Activated naive CD8-positive, alpha-beta T cell (primary cell): Measurements from ENCODE around the gene PPFIA2.
"Not testable (repeated sequence)": the region's sequence is repeated elsewhere in the genome, so short reads cannot be mapped to it uniquely, and the experiment has no call there.

Experiments used
- H3K27ac Mint-ChIP-seq: one replicate; pipeline ENCODE4 v1.8.0; 2021; ENCODE audit warnings: mixed read lengths
- H3K27me3 Mint-ChIP-seq: one replicate; pipeline ENCODE4 v1.8.0; 2021; ENCODE audit warnings: mixed read lengths
- H3K36me3 Mint-ChIP-seq: one replicate; pipeline ENCODE4 v1.8.0; 2021; ENCODE audit warnings: mixed read lengths
- H3K4me1 Mint-ChIP-seq: one replicate; pipeline ENCODE4 v1.8.0; 2021; ENCODE audit warnings: low read depth, mixed read lengths
- H3K4me3 Mint-ChIP-seq: one replicate; pipeline ENCODE4 v1.8.0; 2021; ENCODE audit warnings: mild to moderate bottlenecking, mixed read lengths
- H3K9me3 Mint-ChIP-seq: one replicate; pipeline ENCODE4 v1.8.0; 2021; ENCODE audit warnings: low read depth, mixed read lengths

PPFIA2 gene

GRCh38 chr12:81615026-81615588 is 144.0 kb downstream of the PPFIA2 start:
- H3K4me3 Mint-ChIP-seq, result no peak overlapping the region
- no peak overlapping the region for H3K27ac Mint-ChIP-seq
- H3K27me3 Mint-ChIP-seq, result peaks cover 3% of the 10 kb centered on the region
- no peaks in the 10 kb centered on the region for H3K36me3 Mint-ChIP-seq
- H3K9me3 Mint-ChIP-seq, result no peaks in the 10 kb centered on the region
- H3K4me1 Mint-ChIP-seq, result no peaks in the 10 kb centered on the region

DNA sequence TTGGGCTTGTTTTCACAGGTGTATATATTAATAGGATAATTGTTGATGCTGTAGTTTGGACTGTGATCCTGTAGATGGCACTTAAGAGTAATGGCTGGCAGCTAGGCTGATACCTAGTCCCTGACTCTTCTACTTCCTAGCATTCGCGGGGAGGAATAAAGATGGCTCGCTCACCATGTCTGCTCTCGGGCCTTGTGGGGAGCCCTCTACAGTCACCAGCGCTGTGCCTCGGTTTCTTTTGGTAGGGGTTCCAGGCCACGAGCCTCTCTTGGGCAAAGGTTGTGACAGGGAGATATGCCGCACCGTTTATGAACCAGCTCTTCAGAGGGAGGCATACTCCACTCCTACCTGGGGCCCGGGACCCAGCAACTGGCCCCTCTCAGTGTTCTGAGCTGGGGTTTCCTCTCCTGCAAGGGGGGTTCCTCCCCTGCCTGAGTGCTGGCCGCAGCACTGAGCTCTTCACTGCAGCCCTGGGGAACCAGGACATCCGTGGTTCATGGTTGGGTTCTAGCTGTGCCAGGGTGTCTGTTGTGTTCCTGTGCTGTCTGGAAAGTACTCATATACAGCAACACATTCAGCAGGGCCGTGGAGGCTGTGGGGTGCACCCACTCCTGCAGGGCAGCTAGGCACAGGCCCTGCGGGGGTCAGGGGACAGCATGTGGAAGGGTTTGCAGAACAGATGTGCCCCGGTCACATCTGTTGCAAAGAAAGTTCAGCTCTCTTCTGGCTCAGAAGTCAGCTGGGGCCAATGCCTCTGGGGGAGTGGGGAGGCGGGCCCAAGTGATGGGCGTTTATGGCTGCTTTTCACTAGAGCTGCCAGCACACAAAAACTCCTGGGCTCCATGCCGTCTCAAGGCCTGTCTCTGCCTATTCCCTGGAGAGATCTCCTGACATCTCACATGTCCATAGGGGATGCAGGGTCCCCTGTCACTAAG is 147.9 kb downstream of the PPFIA2 start:
- Mint-ChIP-seq H3K27ac (no peak overlapping the region), H3K36me3 (no peaks in the 10 kb centered on the region), H3K9me3 (no peaks in the 10 kb centered on the region), H3K4me3 (no peak overlapping the region), H3K4me1 (no peaks in the 10 kb centered on the region), H3K27me3 (no peaks in the 10 kb centered on the region)

GRCh38 chr12:81597928-81598604 is 161.1 kb downstream of the PPFIA2 start:
- Mint-ChIP-seq H3K27me3 (no peaks in the 10 kb centered on the region), H3K4me3 (no peak overlapping the region), H3K36me3 (no peaks in the 10 kb centered on the region), H3K9me3 (no peaks in the 10 kb centered on the region), H3K4me1 (no peaks in the 10 kb centered on the region), H3K27ac (no peak overlapping the region)

DNA sequence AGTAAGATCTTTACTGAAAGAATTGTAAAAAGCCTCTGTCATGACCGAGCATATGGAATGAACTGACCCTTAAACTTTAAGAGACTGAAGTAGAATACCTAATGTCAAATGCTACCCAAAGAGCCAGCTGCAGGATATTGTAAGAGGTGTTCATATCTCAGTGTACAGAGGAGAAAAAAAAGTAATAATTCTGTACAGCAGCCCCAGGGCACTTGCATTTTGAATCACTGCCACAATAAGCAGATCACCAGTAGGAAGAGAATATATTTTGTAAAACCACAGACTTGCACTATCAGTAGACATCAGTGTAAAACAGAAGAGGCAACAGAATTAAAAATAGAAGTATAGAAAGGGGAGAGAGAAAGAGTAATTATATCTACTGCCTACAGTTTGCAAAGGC is 162.6 kb downstream of the PPFIA2 start:
- Mint-ChIP-seq H3K4me3 (no peak overlapping the region), H3K36me3 (no peaks in the 10 kb centered on the region), H3K4me1 (no peaks in the 10 kb centered on the region), H3K9me3 (no peaks in the 10 kb centered on the region), H3K27me3 (no peaks in the 10 kb centered on the region), H3K27ac (no peak overlapping the region)

DNA sequence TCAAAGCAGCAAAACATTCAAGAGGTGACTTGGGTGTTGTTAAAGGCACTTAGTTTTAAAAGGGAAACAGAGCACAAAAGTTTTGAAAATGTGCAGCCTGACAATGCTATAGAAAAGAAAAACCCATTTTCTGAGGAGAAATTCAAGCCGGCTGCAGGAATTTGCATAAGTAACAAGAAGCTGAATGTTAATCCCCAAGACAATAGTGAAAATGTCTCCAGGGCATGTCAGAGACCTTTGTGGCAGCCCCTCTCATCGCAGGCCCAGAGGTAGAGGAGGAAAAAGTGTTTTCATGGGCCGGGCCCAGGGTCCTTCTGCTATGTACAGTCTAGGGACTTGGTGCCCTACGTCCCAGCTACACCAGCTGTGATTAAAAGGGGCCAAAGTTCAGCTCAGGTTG is 167.9 kb downstream of the PPFIA2 start:
- Mint-ChIP-seq H3K36me3 (no peaks in the 10 kb centered on the region), H3K27me3 (no peaks in the 10 kb centered on the region), H3K27ac (no peak overlapping the region), H3K9me3 (peaks cover 9% of the 10 kb centered on the region), H3K4me3 (no peak overlapping the region), H3K4me1 (no peaks in the 10 kb centered on the region)

- H3K27ac Mint-ChIP-seq, H3K4me3 Mint-ChIP-seq, H3K9me3 Mint-ChIP-seq, H3K27me3 Mint-ChIP-seq, H3K4me1 Mint-ChIP-seq, H3K36me3 Mint-ChIP-seq: not testable (repeated sequence)
Measured at GRCh38 chr12:81590703-81591102, 168.4 kb downstream of the PPFIA2 start.

DNA sequence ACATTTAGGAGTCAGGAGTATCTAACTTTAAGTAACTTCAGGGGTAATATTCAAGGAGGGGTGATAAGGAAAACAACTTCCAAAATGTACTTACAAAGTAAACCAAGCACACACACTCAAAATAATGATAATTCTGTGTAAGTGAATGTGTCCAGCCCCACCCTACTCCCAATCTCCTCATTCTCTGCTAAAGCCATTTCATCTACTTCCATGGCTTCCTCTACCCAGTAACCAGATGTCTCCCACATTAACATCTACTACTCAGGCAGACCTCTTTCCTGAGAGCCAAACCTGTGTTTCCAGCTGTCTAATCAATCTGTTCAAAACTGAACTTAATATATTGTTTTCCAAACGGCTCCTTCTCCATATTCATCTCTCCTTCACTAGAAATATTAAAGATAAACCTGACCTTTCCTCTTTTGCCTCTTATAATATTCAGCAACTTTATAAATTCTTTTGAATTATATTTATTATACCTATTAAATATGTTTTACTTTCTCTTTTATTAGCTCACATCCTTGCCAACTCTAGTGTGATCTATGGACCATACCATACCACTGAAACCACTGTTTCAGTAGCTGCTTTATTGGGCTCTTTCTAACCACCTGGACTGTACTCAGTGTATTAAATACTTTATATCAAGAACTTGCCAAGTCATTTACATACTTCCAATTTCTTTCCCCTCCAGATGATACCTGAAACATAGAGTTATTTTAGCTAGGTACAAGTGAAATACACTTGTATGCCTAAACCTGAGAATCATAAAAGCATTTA is 170.7 kb downstream of the PPFIA2 start:
- Mint-ChIP-seq H3K27ac (no peak overlapping the region), H3K4me1 (no peaks in the 10 kb centered on the region), H3K4me3 (no peak overlapping the region), H3K27me3 (no peaks in the 10 kb centered on the region), H3K9me3 (peaks cover 9% of the 10 kb centered on the region), H3K36me3 (no peaks in the 10 kb centered on the region)

DNA sequence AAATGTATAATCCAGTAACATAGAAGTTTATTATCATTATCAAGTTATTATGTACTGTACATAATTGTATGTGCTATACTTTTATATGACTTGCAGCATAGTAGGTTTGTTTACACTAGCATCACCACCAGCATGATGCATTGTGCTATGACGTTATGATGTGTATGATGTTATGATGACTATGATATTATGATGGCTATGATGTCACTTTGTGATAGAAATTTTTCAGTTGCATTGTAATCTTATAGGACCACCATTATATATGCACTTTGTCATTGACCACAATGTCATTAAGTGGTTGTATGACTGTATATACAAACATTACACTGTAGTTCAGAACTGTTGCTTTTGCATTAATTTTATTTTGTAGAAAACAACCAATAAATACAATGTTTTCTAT is 173.4 kb downstream of the PPFIA2 start:
- H3K4me3 Mint-ChIP-seq, result no peak overlapping the region
- no peaks in the 10 kb centered on the region for H3K4me1 Mint-ChIP-seq
- no peaks in the 10 kb centered on the region for H3K27me3 Mint-ChIP-seq
- H3K36me3 Mint-ChIP-seq, result no peaks in the 10 kb centered on the region
- H3K27ac Mint-ChIP-seq, result no peak overlapping the region
- peaks cover 4% of the 10 kb centered on the region for H3K9me3 Mint-ChIP-seq

DNA sequence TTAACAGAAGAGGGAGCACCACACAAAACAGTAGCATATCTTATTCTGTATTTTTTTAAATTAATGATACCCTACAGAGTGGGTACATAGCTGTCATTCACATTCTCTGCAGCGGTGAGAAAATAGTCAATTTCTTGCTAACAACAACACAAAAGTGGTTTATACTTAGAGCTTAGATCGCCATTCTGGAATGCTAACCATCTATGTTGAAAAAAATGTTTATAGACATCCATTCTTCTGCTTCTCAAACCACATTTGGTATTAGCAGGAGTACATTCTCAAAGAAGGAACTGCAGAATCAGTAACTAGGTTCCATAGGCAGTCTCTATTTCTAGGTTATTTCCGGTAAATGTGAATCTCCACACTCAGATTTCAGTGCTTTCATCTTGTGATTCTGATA is 185.9 kb downstream of the PPFIA2 start:
- no peaks in the 10 kb centered on the region for H3K9me3 Mint-ChIP-seq
- H3K27ac Mint-ChIP-seq, result no peak overlapping the region
- H3K4me1 Mint-ChIP-seq, result no peaks in the 10 kb centered on the region
- H3K27me3 Mint-ChIP-seq, result no peaks in the 10 kb centered on the region
- no peaks in the 10 kb centered on the region for H3K36me3 Mint-ChIP-seq
- no peak overlapping the region for H3K4me3 Mint-ChIP-seq

DNA sequence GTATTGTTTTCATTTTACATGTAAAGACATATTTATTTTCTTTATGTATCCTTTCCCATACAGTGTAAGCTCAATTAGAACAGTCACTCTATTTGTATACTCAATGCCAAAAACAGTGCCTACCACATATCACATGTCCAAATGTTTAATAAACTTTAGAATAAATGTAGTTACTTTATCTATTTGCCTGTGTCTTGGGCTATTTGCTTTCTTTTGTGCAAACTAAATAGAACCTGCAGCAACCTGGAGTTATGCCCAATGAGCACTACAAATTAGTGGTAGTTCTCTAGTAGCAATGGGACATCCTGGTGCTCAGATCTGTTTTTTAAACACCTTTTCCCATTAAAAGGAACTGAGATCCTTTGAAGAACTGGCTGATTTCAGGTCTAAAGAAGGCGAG is 186.7 kb downstream of the PPFIA2 start:
- H3K27ac Mint-ChIP-seq, result no peak overlapping the region
- no peaks in the 10 kb centered on the region for H3K4me1 Mint-ChIP-seq
- no peaks in the 10 kb centered on the region for H3K27me3 Mint-ChIP-seq
- no peak overlapping the region for H3K4me3 Mint-ChIP-seq
- H3K36me3 Mint-ChIP-seq, result no peaks in the 10 kb centered on the region
- no peaks in the 10 kb centered on the region for H3K9me3 Mint-ChIP-seq

DNA sequence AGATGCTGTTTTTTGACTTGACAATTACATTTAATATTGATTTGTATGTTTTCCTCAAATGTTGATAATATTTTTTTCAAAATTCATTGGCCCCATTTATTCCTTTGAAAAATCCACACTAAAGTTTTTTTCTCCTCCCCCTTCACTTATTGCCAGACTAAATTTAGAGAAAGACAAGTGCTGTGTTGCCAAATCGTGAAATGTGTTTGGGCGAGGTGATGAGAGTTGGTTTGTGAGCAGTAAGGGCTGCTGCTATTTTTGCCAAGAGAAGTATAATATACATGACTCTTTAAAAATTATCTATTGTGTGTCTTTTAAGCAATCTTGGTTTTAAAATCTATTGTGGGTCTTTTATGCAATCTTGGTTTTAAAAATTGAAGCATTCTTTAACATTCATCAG is 188.9 kb downstream of the PPFIA2 start:
- Mint-ChIP-seq H3K36me3 (no peaks in the 10 kb centered on the region), H3K4me3 (no peak overlapping the region), H3K27me3 (no peaks in the 10 kb centered on the region), H3K9me3 (no peaks in the 10 kb centered on the region), H3K27ac (no peak overlapping the region), H3K4me1 (no peaks in the 10 kb centered on the region)

DNA sequence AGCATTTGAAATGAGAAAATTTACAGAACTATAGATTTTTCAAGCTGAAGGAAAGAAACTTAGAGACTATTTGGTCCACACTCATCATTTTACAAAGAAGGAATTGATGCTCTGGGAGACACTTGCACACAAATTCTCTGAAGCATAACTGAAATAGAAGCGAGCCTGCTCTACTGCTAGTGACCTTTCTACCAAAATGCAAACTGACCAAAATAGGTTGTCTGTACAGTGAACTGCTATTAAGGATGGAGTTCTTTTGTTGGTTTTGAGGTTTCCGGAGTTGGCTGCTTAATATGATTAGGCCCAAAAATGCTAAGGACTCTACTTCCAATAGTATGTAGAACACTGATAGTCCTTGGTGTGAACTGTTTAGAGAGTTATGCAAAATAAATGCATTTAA is 194.9 kb downstream of the PPFIA2 start:
- no peaks in the 10 kb centered on the region for H3K36me3 Mint-ChIP-seq
- H3K9me3 Mint-ChIP-seq, result no peaks in the 10 kb centered on the region
- no peak overlapping the region for H3K27ac Mint-ChIP-seq
- no peaks in the 10 kb centered on the region for H3K4me1 Mint-ChIP-seq
- H3K4me3 Mint-ChIP-seq, result no peak overlapping the region
- no peaks in the 10 kb centered on the region for H3K27me3 Mint-ChIP-seq

DNA sequence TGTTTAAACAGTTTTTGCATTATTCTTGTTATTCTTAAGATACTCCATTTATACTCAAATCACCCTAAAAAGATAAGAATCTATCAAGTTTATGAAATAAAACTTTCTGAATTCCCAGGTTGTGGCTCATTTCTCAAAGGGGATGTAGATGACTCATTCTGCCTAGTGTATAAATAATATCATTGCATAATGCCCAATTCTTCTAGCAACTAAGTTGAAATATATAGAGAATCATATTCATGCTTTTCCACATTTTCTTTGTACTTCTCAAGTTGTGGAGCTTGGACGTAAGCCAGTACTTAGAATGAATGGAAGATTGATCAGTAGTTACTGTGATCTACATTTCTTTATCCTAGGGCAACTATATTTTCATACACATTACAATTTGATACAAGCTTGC is 201.1 kb downstream of the PPFIA2 start:
- H3K27ac Mint-ChIP-seq, result no peak overlapping the region
- no peaks in the 10 kb centered on the region for H3K9me3 Mint-ChIP-seq
- H3K4me1 Mint-ChIP-seq, result no peaks in the 10 kb centered on the region
- no peaks in the 10 kb centered on the region for H3K27me3 Mint-ChIP-seq
- H3K4me3 Mint-ChIP-seq, result no peak overlapping the region
- no peaks in the 10 kb centered on the region for H3K36me3 Mint-ChIP-seq

DNA sequence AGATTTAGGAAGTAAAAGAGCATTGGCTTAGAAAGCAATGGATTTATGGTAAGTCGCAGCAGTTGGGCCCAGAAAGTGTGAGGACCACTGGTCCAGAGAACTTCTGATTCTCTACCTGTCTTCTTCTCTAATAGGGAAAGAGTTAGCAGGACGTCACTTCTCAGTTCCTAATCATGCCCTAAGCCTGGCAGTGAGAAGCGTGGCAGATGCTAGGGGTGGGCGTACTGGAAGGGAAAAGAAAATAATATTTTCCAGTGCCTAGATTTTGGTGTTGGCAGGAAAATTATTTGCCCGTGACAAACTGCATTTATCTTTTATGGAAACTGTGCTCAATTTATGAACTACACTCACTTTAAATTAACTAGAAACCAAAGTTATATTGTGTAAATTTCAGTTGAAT is 212.3 kb downstream of the PPFIA2 start:
- Mint-ChIP-seq H3K36me3 (no peaks in the 10 kb centered on the region), H3K27ac (no peak overlapping the region), H3K27me3 (peaks cover 2% of the 10 kb centered on the region), H3K4me1 (no peaks in the 10 kb centered on the region), H3K9me3 (no peaks in the 10 kb centered on the region), H3K4me3 (no peak overlapping the region)

GRCh38 chr12:81543621-81544139 is 215.5 kb downstream of the PPFIA2 start:
- Mint-ChIP-seq H3K27me3 (peaks cover 4% of the 10 kb centered on the region), H3K9me3 (no peaks in the 10 kb centered on the region)

More at GRCh38 chr12:81543621-81544139, 215.5 kb downstream of the PPFIA2 start:
- Mint-ChIP-seq H3K36me3 (no peaks in the 10 kb centered on the region), H3K4me3 (no peak overlapping the region), H3K4me1 (no peaks in the 10 kb centered on the region), H3K27ac (no peak overlapping the region)
